Measurements from ENCODE around the gene LTO1.

Gene LTO1

DNA sequence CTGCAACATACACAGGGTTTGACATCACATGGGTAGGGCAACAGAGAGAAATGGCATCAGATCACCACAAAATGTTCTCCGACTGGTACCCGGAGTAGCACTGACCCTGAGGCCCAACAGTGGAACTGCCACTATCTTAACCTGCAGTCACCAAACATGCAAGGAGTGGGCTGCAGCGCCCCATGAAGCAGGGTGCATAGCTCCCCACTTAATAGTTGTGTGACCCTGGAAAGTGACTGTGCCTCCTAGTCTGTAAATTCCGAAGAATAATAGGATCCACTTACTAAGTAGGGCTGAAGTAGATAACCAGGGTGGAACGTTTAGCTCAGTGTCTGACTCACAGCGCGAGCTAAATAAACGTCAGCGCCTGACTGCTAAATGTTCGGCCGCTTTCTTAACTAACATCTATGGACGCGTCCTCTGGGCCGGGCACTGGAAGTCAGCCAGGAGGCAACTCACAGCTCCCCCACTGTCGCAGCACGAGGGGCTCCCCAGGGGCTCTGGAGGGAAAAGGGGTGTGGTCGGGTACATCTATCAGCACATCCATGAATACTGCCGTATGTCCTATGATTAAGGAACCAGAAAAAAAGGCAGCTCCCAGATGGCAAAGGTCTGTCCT lies 777 bp downstream of the LTO1 start:
- peak in 1 of 5 experiments; percentile 7 for DNase-seq

DNA sequence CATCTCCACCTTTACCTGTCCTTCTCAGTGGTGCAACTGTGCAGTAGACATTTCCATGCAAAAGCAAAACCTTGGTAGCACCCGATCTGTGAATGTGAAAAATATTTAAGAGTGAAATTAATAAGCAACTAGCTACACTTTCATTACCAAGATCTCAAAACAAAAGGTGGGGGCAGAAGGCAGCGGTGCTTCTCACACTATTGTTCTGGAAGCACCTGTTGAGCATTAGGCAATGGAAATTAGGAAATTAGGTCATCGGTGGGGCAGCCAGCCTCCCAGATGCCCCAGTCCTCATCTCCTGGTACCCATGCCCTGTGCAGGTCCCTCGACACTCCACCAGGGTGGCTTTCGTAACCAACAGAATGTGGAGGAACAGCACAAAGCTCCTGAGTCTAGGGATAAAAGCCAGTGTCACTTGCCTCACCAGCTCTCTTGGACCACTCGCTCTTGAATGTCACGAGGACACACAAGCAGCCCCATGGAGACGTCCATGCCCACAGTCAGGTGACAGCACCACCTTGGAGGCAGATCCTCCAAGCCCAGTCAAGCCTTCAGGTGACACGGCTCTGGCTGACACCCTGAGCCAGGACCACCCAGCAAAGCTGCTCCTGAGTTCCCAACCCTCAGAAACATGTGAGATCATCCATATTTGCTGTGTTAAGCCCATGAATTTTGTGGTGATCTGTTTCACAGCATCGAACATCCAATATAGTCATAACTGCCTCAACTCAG lies 3.3 kb downstream of the LTO1 start:
- no peak for DNase-seq

DNA sequence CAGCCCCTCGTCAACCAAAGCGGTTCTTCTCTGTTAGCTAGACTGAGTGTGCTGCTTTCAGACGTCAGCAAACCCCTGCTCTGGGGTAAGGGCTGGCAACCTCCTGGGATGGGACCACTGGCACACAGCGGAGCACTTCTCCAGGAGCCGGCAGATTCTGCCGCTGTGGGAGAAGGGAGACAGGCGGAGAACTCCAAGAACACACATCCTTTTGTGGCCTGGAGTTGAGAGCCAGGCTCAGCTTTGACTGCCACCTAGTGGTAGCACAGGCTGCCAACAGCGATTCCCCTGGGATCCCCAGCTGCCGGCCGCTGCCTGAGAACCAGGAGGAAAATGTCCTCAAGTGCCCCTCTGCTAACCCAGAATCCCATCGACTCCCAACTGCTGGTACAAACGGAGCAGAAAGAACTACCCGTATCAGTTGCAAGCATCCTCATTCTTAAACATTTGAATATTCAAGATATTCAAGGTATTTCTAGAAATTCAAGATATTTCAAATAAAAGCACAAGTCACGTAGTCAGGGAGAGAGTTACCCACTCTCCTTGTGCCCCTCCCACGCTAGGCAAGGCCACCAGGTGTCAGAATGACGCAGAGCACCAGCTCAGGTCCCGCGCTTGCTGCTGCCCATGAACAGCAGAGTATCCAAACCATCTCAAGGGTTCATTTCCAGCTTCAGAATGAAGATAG lies 4.9 kb downstream of the LTO1 start:
- DNase-seq: peak in 4 of 5 experiments; percentile 24 to 47 (median 44)

DNA sequence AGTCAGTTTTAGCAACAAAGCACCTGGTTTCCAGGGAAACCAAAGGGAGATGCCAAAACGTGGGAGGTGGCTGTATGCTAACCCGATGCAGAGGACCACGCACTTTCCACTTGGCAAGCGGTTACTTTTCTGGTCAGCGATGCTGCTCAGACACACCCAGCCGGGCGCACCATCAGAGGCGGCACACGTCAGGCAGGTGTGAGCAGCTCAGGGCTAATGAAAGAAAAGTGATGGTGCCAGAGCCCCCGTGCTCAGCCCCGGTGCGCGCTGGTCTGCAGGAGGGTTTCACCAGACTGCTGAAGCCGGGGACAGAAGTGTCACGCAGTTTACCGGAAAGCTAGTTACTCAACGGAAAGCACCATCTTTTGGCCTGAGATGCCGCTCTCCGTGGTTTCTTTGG lies 5.7 kb downstream of the LTO1 start:
- no peak for DNase-seq

DNA sequence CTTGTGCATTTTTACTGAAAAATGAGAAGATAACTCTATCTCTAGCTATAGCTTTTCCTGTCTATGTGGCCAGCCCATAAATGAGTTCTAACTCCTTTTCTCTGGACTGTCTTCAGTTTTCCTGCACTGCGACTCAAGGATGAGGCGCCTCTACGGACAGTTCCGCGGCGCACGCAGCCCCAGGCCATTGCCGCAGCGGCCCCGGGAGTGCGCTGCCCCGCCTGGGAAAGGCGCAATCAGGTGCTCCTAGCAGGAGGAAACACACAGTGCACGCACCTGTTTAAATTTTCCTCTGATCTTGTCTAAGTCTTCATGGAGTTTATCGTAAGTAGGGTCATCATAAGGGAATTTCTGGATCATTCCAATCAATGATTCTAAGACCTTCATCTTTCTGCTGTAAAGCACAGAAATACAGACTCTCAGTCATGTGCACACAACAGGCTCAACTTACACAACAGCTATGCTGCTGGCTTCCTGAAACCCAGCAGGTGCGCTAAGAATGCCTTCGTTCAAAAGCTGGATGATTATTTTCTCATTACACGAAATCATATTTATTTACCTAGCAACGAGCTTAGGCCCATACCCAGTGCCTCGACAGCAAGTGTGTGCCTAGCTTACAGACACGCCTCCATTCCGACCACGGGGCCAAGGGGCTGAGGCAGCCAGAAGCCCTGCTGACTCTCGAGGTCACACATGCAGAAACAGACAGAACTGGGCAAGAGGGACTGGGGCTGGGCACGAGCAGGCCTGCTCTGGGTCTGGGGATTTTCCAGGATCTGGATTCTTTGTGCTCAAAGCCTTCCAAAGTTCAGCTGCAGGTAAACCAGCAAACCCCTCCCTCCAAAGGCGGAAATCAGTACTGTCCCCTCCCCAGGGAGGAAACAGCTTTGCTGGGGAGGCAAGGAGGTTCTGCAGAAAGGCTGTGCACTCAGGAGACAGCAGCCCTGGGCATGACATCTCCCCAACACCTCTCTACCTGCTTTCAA lies 7.2 kb downstream of the LTO1 start:
- DNase-seq: no peak

DNA sequence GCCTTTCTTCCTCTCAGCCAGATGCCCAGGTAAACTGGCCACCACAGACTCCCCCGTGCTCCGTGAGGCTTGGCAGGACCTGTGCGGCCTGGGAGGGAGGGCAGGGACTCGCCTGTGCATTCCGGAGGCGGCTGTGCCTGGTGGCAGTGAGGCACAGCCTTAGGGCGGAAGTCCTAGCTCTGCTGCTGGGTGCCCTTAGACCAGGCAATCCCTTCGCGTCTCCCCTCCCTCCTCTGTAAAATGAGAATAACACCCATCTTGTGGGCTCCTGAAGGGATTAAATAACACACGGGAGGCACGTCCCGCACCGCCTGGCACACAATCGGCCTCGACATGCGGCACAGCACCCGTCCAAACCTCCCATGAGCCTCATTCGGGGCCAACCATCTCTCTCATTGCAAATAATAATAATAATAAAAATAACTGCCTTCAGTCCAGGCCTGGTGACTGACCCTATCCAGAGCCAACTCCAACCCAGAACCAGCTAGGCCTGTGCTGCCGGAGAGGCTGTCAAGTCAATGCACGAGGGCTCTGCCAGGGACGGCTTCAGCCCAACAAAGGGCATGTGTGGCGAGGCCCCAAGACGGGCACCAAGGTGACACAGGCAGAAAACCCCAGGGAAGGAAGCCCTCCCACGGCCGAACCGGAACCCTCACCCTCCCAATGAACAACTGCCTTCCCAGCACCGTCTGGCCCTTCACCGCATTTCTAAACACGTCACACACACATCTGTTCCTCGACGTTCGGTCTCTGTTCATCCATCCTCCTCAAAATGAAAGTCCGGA lies 8.2 kb downstream of the LTO1 start:
- no peak for DNase-seq

DNA sequence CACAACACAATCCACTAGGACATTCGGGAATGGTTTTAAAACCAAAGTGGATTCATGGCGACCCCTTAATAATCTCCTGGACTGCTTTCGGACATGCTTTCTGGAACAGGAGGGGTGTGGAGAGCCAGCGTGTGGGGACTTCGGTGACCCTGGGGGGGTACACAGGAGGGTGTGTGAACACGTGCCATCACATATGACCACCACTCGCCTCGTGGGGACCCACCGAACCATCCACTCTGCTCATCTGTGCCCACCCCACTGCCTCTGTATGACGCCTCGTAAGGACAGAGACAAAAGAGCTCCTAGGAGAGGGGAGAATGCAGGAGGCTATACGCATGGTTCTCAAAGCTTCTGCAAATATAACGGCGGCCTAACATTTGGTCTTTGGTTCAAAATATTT lies 8.9 kb downstream of the LTO1 start:
- DNase-seq: no peak

DNA sequence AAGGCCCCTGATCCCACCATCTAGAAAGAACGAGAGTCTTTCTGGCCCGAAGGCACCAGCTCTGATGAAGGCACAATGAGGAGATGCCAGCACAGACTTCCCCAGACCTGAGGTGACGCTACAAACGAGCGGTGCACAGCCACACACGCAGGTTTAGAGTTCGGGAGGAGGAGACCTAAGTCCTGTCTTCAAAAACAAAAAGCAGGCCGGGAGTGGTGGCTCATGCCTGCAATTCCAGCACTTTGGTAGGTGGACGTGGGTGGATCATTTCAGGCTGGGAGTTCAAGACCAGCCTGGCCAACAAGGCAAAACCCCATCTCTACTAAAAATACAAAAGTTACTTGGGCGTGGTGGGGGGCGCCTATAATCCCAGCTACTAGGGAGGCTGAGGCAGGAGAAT lies 9.5 kb downstream of the LTO1 start:
- no peak for DNase-seq

DNA sequence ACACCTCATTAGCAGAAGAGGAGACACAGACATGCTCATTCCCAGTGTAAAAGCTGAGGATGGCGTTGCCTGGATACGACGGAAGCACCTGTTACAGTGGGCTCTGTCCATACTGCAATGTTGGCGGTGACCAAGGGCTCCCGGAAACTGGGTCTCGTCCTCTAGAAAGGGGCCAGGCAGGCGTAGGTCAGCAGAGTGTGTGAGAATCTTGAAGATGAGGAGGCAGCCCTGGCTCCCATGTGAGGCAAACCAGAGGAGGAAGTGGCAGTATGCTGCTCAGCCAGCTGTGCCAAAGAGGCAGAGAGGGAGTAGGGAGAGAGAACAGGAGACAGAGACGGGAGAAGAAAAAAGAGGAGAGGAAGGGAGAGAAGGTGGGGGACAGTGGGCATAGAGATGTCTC lies 10.3 kb downstream of the LTO1 start:
- no peak for DNase-seq

DNA sequence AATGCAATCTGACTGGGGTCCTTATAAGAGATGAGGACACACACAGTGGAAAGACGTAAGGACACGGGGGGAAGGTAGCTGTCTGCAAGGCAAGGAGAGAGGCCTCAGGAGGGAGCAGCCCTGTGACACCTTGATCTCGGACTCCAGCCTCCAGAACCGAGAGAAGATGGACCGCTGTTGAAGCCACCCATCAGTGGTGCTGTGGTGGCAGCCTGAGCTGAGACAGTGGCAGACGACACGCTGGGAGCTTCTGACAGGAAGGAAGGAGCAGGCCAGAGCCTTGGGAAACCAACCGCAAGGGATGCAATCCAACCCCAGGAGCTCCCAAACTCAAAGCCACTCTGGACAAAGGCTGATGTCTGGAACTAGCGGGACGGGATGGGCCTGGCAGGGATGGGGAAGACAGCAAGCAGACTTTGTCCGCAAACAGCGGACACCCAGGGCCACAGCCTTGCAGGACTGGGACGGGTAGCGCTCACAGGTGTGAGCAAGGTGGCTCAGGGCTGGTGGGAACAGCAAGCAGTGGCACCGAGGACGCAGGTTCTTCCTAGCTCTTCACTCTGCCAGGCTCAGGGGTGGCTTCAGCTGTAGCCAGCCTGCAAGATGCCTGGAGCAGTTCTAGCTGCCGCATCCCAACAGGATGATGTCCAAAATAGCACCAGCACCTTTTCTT lies 10.9 kb downstream of the LTO1 start:
- no peak for DNase-seq

DNA sequence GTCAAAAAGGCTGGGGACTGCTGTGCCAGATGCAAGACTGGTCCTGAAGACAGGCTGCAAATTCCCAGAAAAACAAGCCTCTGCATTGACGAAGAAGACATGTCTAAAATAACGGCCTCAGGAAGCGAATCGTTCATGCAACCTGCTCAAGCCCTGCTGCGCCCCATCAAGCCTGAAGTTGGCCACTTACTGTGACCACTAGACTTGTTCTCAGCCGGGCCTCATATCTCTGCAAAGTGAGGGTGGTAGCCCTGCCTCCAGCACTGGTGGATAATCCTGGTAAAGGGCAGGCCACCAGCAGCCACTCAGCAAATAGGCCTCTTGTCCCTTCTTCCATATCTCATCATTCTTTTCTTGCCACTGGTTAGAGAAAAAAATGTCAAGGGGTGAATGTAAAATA lies 11.8 kb downstream of the LTO1 start:
- DNase-seq: no peak

DNA sequence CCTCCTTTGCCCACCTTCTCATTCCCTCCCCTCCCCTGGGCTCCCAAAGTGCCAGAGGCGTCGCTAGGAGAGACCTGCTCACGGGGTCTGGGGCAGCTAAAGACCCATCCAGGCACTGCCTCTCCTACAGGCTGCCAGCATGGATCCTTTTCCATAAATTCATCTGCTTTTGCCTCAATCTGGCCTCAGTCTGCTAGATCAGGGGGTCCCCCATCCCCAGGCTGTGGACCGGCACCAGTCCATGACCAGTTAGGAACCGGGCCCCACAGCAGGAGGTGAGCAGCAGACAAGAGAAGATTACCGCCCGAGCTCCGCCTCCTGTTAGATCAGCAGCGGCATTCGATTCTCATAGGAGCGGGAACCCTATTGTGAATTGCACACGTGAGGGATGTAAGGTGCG lies 12.3 kb downstream of the LTO1 start:
- no peak for DNase-seq

DNA sequence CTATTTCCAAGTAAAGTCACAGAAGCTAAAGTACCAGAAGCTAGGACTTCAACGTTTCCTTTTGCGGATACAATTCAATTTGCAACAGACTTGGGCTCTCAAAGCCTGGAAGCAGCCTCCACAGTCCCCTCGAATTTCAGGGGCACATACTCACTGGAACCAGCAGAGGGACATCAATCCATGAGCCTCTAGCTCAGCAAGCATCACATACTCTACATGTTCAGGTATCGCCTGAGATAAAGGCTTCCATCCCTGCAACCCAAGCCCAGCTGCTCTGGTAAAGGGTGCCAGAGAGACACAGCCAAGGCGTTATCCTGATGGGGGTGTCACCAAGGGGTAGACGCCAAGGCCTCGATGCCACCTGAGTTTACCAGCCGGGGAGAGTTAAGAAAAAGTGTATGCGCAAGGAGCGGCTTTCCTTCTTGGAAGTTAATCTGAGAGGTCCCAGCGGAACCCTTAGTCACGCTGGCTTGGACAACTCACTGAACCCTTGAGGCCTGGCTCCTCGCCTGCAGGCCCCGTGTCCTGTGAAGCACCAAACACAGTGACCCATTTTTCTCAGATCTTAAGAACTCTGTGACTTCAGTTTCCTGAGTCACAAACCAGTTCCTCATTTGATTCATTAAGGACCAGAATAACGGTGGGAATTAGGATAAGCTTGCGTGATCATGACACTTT lies 13.0 kb downstream of the LTO1 start:
- no peak for DNase-seq

DNA sequence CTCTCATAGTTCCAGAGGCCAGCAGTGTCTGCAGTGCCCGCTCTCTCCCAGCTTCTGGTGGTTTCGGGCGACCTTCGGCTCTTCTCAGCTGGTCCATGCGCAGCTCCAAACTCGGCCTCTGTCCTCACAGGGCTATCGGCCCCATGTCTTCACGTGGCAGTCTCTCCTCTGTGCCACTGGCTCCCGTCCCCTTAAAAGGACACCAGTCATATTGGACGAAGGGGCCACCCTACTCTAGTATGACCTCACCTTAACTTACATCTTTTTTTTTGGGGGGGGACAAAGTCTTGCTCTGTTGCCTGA lies 13.8 kb downstream of the LTO1 start:
- no peak for DNase-seq

DNA sequence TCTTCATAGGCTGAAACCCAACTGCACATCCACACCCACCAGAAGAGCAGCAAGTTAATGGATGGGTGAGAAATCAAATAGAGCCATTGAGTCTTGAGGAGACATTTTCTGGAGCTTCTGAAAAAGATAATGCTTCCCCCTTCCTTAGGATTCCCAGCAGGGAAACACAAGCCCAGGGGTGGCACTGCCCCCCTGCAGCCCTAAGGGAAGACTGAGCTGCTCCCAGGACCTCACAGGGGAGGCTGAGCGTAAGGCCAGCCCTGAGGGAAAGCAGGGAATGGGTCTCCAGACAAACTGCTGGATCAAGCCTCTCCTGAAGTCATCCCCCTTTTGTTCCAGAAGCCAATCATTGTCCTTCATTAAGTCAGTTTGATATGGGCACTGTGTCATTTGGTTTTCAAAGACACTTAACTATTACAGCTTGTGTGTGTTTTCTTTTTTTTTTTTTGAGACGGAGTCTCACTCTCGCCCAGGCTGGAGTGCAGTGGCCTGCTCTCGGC lies 15.1 kb downstream of the LTO1 start:
- DNase-seq: no peak

DNA sequence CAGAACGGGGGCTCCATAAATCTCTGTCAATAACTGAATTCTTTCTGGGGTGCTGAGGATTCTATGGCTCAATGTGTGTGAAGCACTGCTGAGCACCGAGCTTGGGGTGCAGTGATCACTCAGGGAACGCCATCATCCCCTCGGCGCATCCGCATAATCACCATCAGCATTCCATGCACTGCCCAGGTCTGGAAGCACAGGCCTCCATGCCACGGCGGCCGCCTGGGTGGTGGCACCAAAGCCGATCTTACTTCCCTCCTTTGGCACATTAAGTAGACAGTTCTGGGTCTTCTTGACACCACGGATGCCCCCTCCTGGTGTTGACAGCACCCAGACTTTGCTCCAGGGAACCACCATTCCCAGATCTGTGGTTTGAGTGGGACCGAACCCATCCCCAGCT lies 15.6 kb downstream of the LTO1 start:
- no peak for DNase-seq

DNA sequence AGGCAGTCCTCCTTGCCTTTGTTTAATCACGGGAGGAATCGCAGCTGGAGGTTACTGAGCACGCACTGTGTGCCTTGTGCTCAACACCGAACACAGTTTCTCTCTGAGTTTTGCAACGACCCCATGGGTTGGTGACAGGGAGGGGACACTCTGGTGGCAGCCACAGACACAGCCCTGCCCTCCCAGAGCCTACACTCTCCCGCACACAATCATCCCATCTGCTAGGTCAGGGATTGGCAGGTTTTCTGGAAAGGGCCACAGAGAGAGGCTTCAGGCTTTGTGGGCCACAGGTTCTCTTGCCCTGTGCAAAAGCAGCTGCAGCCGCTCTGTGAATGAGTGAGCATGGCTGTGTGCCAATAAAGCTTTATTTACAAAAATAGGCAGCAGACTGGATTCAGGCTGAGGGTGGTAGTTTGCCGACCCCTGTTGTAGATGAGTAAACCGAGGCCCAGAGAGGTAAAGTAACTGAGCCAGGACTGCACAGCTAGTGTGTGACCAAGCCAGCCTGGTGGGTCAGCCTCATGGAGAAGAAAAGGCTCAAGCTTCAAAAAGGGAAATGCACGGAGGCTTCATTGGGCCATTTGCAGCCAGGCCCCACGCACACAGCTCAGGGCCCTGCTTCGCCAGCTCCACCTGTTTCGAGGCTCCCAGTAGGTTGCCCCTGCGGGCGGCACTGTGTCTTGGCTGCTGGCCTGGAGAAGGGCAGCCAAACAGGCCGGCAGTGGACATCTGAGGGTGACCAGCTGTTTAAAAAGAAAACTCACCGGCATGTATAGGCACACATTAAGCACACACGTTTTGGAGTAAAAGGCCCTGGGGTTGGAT lies 16.3 kb downstream of the LTO1 start:
- no peak for DNase-seq

DNA sequence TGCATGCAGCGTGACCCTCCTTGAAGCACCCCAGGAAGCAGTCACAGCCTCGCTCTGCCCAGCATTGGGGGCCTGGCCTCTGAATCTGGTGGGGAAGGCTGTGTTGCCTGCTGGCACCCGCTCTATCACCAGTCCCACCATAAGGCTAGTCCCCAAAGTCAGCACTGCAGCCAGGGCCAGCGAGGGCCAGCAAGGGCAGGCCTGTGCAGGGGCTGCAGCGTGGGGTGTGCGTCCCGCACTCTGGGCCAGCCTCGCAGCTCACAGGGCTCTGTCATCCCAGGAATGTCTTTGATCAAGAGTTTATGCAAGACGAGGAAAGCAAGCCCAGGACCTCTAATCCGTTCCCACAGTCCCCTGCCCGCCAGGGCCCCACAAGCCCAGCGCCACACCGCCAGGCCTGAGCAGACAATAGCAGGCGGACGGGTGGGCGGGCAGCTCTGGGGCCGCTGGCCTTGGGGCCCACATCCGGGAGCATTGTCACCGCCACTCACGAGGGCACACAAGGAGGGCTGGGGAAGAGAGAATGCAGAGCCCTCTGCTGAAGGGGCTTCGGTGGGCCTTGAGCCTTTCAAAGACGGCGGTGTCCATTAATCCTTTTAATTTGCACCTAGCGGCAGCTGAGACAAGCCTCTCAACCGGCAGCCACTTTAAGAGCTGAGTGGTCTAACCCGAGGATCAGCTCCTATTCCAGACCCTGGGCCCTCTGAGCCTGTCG lies 17.1 kb downstream of the LTO1 start:
- DNase-seq: no peak

DNA sequence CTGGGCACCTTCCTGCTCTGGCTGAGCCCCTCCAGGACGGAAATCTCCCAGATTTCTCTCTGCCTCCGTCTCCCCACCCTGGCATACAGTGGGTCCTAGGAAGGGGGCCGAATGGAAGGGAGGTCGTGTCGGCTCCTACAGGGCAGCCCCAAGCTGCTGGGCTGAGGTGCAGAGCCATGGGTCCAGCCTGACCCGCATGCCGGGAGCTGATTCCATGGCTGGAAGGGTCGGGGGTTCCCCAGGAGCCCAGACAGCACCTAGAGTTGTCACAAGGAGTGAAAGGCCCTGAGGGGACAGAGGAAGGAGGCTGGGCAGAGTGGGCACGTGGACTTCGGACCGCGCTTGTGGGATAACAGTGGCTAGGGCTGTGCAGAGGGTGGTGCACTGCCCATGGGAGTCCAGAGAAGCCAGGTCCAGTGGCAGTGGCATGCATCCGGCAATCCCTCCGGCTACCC lies 17.7 kb downstream of the LTO1 start:
- DNase-seq: no peak
